Endodermal cell (in vitro differentiated cells): ENCODE data around the gene CHCHD10. TPM values are rescaled to one million over a fixed set of nuclear protein-coding genes. Genes with fewer than 3 reads are reported as not detected.

Source experiments
- DNase-seq: peaks from one replicate; pipeline ENCODE4 v3.0.0-alpha.2; 2017
- H3K27ac ChIP-seq: 2 replicates; pipeline ENCODE4 v1.5.1; 2013; ENCODE audit warnings: mild to moderate bottlenecking, low read depth, low read length, moderate library complexity
- H3K27me3 ChIP-seq: 2 replicates; pipeline ENCODE4 v1.6.1; 2013; ENCODE audit warnings: mild to moderate bottlenecking, low read length, moderate library complexity; ENCODE audit not compliant: insufficient read depth, control insufficient read depth, poor library complexity, severe bottlenecking
- H3K36me3 ChIP-seq: 2 replicates; pipeline ENCODE4 v1.7.0; 2013; ENCODE audit warnings: mild to moderate bottlenecking, low read length, moderate library complexity; ENCODE audit not compliant: control insufficient read depth, insufficient read depth
- H3K4me1 ChIP-seq: one replicate; pipeline ENCODE4 v1.7.0; 2013; ENCODE audit warnings: low read length; ENCODE audit not compliant: control insufficient read depth, insufficient read depth
- H3K4me3 ChIP-seq: 2 replicates; pipeline ENCODE4 v1.5.1; 2013; ENCODE audit warnings: mild to moderate bottlenecking, low read length, moderate library complexity
- H3K9ac ChIP-seq: 2 replicates; pipeline ENCODE4 v1.6.1; 2013; ENCODE audit warnings: mild to moderate bottlenecking, low read length, moderate library complexity; ENCODE audit not compliant: poor library complexity, severe bottlenecking; ENCODE audit errors: extremely low read depth
- H3K9me3 ChIP-seq: 2 replicates; pipeline ENCODE4 v1.6.1; 2013; ENCODE audit warnings: mild to moderate bottlenecking, low read length, moderate library complexity; ENCODE audit not compliant: control insufficient read depth
- H3K27ac Mint-ChIP-seq: 2 replicates; pipeline ENCODE4 v1.8.0; 2020; ENCODE audit warnings: mixed read lengths
- H3K27me3 Mint-ChIP-seq: 2 replicates; pipeline ENCODE4 v1.8.0; 2021; ENCODE audit warnings: mild to moderate bottlenecking, mixed read lengths; ENCODE audit not compliant: insufficient read depth
- H3K36me3 Mint-ChIP-seq: 2 replicates; pipeline ENCODE4 v1.8.0; 2020; ENCODE audit warnings: low read depth, mixed read lengths
- H3K4me1 Mint-ChIP-seq: 2 replicates; pipeline ENCODE4 v1.8.0; 2020; ENCODE audit warnings: mixed read lengths
- H3K4me3 Mint-ChIP-seq: 2 replicates; pipeline ENCODE4 v1.8.0; 2020; ENCODE audit warnings: mild to moderate bottlenecking, moderate library complexity, mixed read lengths
- H3K9me3 Mint-ChIP-seq: 2 replicates; pipeline ENCODE4 v1.8.0; 2020; ENCODE audit warnings: mild to moderate bottlenecking, mixed read lengths
- CTCF ChIP-seq: fragments of 200-600 bp; sonication (generic); conservative IDR thresholded peaks from 2 replicates; pipeline ENCODE4 v1.5.0; 2021; ENCODE audit warnings: antibody characterized with exemption, mild to moderate bottlenecking
- WGBS, 2 experiments: methylation state at CpG; one replicate each; pipeline versions ENCODE4 v1.1.5 to v1.1.7; 2013; ENCODE audit warnings: missing lambda C conversion rate in 2 of 2, mixed read lengths in 1 of 2; ENCODE audit not compliant: insufficient coverage in 1 of 2, insufficient read length in 1 of 2; 5-methylcytosine and 5-hydroxymethylcytosine counted together
- total RNA-seq, 2 donors: library from RNA; stranded (reverse); fragmentation: NEBNext Ultra II Directional in 1 of 2; extraction: Animal tissue kit (Norgen Biotek cat#: 25700) in 1 of 2; gene quantifications; 2 replicates in 1 of 2; 3 replicates in 1 of 2; pipeline ENCODE4 v1.2.1, GENCODE V29; 2021

CHCHD10 gene
- total RNA-seq, 2 donors from 2014 or later: 76.1 to 103 TPM

- Mint-ChIP-seq H3K27me3 (peaks cover 2% of the 10 kb centered on the region), H3K4me3 (no peak overlapping the region), H3K27ac (no peak overlapping the region), H3K9me3 (no peaks in the 10 kb centered on the region), H3K4me1 (no peaks in the 10 kb centered on the region), H3K36me3 (no peaks in the 10 kb centered on the region)
- 94 to 95% methylated on average over 2 of the region's 2 CpGs for WGBS, 2 experiments
- Histone ChIP-seq H3K9me3 (no peaks in the 10 kb centered on the region), H3K4me1 (no peaks in the 10 kb centered on the region), H3K4me3 (no peak overlapping the region), H3K36me3 (no peaks in the 10 kb centered on the region), H3K27me3 (no peaks in the 10 kb centered on the region), H3K27ac (no peak overlapping the region), H3K9ac (no peak overlapping the region)
- no peak for DNase-seq
- TF ChIP-seq CTCF: no peak
Observed at GRCh38 chr22:23722724-23723123, 45.0 kb downstream of the CHCHD10 start.

GRCh38 chr22:23722160-23722559, 45.6 kb downstream of the CHCHD10 start:
- H3K27me3 Mint-ChIP-seq: peaks cover 2% of the 10 kb centered on the region
- TF ChIP-seq CTCF: no peak
- no peaks in the 10 kb centered on the region for H3K27me3 ChIP-seq

GRCh38 chr22:23720855-23721254, 46.9 kb downstream of the CHCHD10 start:
- Histone ChIP-seq H3K36me3 (no peaks in the 10 kb centered on the region), H3K9ac (no peak overlapping the region), H3K4me3 (no peak overlapping the region), H3K4me1 (no peaks in the 10 kb centered on the region), H3K9me3 (no peaks in the 10 kb centered on the region), H3K27me3 (no peaks in the 10 kb centered on the region), H3K27ac (no peak overlapping the region)
- TF ChIP-seq CTCF: no peak
- Mint-ChIP-seq H3K27ac (no peak overlapping the region), H3K27me3 (no peaks in the 10 kb centered on the region), H3K4me1 (no peaks in the 10 kb centered on the region), H3K4me3 (no peak overlapping the region), H3K9me3 (no peaks in the 10 kb centered on the region), H3K36me3 (no peaks in the 10 kb centered on the region)
- DNase-seq: no peak
- 91 to 92% methylated on average over 5 to 6 of the region's 6 CpGs for WGBS, 2 experiments

More at GRCh38 chr22:23722160-23722559, 45.6 kb downstream of the CHCHD10 start:
- Mint-ChIP-seq H3K4me3 (no peak overlapping the region), H3K36me3 (no peaks in the 10 kb centered on the region), H3K9me3 (no peaks in the 10 kb centered on the region), H3K27ac (no peak overlapping the region), H3K4me1 (no peaks in the 10 kb centered on the region)
- no peak overlapping the region for H3K4me3 ChIP-seq
- DNase-seq: no peak
- H3K27ac ChIP-seq: no peak overlapping the region
- no peaks in the 10 kb centered on the region for H3K4me1 ChIP-seq
- H3K36me3 ChIP-seq: no peaks in the 10 kb centered on the region
- no peak overlapping the region for H3K9ac ChIP-seq
- WGBS, 2 experiments: 81 to 86% methylated on average over 3 to 4 of the region's 4 CpGs
- H3K9me3 ChIP-seq: no peaks in the 10 kb centered on the region
